T-helper 2 cell treated with Interferon-gamma antibody and Interleukin-4, amounts not matched to agents 5 μg/mL and 100 μg/mL, for 36 hours (primary cell): ENCODE results near the gene TRMT11.
"Not testable (repeated sequence)": the region's sequence is repeated elsewhere in the genome, so short reads cannot be mapped to it uniquely, and the experiment has no call there.

ENCODE experiments used
- DNase-seq: peaks from one replicate; pipeline ENCODE4 v3.0.0; 2021; ENCODE audit warnings: low spot score
- H3K27ac Mint-ChIP-seq: one replicate; pipeline ENCODE4 v1.8.0; 2021; ENCODE audit warnings: mild to moderate bottlenecking, mixed read lengths
- H3K27me3 Mint-ChIP-seq: one replicate; pipeline ENCODE4 v1.8.0; 2021; ENCODE audit warnings: low read depth, mixed read lengths
- H3K36me3 Mint-ChIP-seq: one replicate; pipeline ENCODE4 v1.8.0; 2021; ENCODE audit warnings: low read depth, mixed read lengths
- H3K4me1 Mint-ChIP-seq: one replicate; pipeline ENCODE4 v1.8.0; 2021; ENCODE audit warnings: low read depth, mixed read lengths
- H3K4me3 Mint-ChIP-seq: one replicate; pipeline ENCODE4 v1.8.0; 2022; ENCODE audit warnings: mild to moderate bottlenecking, moderate library complexity, mixed read lengths
- H3K9me3 Mint-ChIP-seq: one replicate; pipeline ENCODE4 v1.8.0; 2021; ENCODE audit warnings: mixed read lengths

The TRMT11 gene

DNA sequence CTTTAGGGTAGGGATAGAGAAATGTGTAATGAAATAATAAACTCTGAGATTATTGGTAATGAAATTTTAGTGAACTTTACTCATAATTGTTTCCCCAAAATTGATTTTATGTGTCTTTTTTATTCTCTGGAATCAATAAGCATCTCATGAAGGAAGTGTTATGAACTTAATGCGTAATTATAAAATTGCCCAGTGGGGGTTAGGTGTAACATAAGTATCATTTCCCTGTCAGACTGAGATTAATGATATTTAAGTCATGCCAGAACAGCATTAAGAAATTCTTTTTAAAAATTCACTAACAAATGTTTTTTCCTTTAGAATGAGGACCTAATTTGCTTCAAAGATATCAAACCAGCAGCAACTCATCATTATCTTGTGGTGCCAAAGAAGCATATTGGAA lies 19.8 kb upstream of the TRMT11 start:
- no peak for DNase-seq
- Mint-ChIP-seq H3K36me3 (peaks cover 22% of the 10 kb centered on the region), H3K4me1 (peaks cover 3% of the 10 kb centered on the region), H3K27me3 (no peaks in the 10 kb centered on the region), H3K9me3 (no peaks in the 10 kb centered on the region), H3K27ac (no peak overlapping the region), H3K4me3 (no peak overlapping the region)

DNA sequence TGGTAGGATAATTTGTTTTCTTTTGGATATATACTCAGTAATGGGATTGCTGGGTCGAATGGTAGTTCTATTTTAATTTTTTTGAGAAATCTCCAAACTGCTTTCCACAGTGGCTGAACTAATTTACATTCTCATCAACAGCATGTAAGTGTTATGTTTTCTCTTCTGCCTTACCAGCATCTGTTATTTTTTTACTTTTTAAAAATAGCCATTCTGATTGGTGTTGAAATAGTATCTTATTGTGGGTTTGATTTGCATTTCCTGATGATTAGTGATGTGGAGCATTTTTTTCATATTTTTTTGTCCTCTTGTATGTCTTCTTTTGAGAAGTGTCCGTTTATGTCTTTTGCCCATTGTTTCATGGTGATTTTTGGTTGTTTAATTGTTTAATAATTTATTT lies 17.8 kb upstream of the TRMT11 start:
- H3K4me3 Mint-ChIP-seq: no peak overlapping the region
- no peaks in the 10 kb centered on the region for H3K9me3 Mint-ChIP-seq
- H3K27me3 Mint-ChIP-seq: no peaks in the 10 kb centered on the region
- peaks cover 3% of the 10 kb centered on the region for H3K4me1 Mint-ChIP-seq
- no peak for DNase-seq
- H3K27ac Mint-ChIP-seq: no peak overlapping the region
- peaks cover 24% of the 10 kb centered on the region for H3K36me3 Mint-ChIP-seq

DNA sequence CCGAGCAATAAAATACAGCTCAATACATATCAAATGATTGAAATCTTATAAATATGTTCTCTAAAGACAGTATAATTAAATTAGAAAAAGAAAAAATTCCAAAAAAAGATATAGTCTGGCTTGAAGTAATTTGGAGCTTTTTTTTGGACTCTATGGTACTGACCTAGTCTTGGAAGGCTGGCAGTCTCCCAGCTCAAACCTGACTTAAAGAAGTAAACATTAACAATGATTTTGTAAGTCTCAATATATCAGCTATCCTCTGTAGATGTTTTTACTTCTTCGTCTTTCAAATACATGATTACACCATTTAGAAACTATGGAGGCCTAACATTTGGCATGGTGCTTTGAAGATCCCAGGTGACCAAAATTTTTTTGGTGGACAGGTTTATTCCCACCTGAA lies 15.6 kb upstream of the TRMT11 start:
- DNase-seq: no peak
- peaks cover 27% of the 10 kb centered on the region for H3K36me3 Mint-ChIP-seq
- no peak overlapping the region for H3K27ac Mint-ChIP-seq

DNA sequence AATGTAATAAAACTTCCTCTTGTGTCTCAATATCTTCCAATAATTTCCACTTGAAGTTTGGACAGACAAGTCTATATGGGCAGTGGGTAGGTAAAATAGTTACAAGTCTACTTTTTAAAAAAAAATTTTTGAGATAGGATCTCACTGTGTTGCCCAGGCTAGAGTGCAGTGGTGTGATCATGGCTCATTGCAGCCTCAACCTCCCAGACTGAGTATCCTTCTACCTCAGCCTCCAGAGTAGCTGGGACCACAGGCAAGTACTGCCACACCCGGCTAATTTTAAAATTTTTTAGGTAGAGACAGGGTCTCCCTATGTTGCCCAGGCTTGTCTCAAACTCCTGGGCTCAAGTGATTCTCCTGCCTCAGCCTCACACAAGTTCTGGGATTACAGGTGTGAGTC lies 13.9 kb upstream of the TRMT11 start:
- not testable (repeated sequence) for H3K4me3 Mint-ChIP-seq, DNase-seq, H3K27ac Mint-ChIP-seq, H3K27me3 Mint-ChIP-seq, H3K9me3 Mint-ChIP-seq, H3K4me1 Mint-ChIP-seq
- H3K36me3 Mint-ChIP-seq: peaks cover 26% of the 10 kb centered on the region

More for the DNA sequence above, 15.6 kb upstream of the TRMT11 start:
- Mint-ChIP-seq H3K9me3 (no peaks in the 10 kb centered on the region), H3K27me3 (no peaks in the 10 kb centered on the region), H3K4me3 (no peak overlapping the region), H3K4me1 (peaks cover 8% of the 10 kb centered on the region)

DNA sequence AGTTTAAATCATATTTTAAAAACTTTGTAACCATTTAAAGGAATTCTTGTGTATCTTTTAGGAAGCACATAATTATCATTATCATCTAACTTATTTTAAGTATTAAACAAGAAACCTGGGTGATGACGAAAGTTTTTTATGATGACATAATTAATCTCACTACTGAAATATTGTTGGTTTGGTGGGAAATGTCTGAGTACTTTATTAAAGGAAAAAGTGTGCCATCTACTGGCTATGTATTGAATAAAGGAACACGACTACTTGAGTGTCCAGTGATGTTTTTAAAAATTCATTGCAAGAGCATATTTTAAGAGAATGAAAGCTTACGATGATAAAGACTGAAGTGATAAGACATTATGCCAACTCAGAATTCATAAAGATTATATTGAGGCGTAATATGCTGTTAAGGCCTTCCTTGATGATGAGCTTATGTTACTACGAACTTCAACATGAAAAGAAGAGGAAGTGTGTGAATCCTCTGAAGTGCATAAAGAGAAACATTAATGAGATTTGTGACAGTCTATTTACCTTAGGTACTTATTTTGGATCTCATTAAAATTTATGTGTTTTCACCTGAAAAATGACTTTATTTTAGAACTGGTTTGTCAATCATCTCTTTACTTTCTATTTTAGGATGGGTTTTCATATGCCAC lies 12.0 kb upstream of the TRMT11 start:
- Mint-ChIP-seq H3K27me3 (no peaks in the 10 kb centered on the region), H3K27ac (no peak overlapping the region), H3K36me3 (peaks cover 19% of the 10 kb centered on the region), H3K9me3 (no peaks in the 10 kb centered on the region), H3K4me1 (peaks cover 8% of the 10 kb centered on the region), H3K4me3 (no peak overlapping the region)
- no peak for DNase-seq

DNA sequence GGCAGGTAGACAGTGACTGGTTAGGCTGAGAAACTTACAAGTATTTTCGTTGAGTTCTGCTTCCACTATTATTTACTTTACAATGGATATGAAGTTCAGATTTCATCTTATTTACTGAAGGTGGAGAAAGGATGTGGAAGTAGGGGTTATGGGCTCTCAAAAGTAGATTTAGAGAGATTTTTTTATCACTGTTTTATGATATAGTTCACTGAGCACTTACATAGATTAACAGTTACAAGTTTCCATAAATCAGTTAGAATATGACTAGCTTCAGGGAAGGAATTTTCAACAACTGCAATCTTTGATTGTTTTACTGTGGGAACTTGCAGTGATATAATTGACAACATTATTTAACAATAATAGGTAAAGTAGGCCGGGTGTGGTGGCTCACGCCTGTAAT lies 7.2 kb upstream of the TRMT11 start:
- H3K36me3 Mint-ChIP-seq: peaks cover 11% of the 10 kb centered on the region
- no peak for DNase-seq
- H3K27ac Mint-ChIP-seq: no peak overlapping the region
- H3K27me3 Mint-ChIP-seq: no peaks in the 10 kb centered on the region
- H3K4me3 Mint-ChIP-seq: no peak overlapping the region
- H3K4me1 Mint-ChIP-seq: peaks cover 5% of the 10 kb centered on the region
- no peaks in the 10 kb centered on the region for H3K9me3 Mint-ChIP-seq

DNA sequence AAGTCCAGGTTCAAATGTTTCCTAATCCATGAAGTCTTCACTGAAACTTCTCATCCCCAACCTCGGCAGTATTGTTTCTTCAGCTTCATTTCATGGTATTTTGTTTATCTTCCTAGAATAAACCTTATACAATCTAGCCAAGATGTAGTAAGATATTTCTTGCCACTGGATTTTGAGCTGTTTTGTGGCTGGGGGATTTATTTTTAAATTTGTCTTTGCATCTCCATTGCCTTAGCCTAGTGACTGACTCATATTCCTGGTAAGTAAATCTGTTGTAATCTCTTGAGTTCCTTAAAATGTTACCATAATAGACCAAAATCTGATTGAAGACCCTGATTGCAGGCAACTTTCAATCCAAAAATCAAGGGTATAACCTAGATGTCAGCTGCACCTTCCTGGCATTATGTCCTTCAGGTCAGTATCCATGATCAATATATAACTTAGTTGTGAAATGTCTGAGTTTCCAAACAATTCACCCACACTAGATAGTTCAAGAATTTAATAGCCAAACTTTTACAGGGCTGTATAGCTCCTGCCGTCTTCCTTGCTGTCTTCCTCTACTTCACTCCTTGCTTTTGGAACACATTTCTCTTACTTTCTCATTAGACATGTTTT lies 4.7 kb upstream of the TRMT11 start:
- Mint-ChIP-seq H3K27me3 (no peaks in the 10 kb centered on the region), H3K4me1 (peaks cover 3% of the 10 kb centered on the region), H3K9me3 (no peaks in the 10 kb centered on the region), H3K27ac (no peak overlapping the region), H3K4me3 (no peak overlapping the region), H3K36me3 (peaks cover 8% of the 10 kb centered on the region)
- DNase-seq: no peak

DNA sequence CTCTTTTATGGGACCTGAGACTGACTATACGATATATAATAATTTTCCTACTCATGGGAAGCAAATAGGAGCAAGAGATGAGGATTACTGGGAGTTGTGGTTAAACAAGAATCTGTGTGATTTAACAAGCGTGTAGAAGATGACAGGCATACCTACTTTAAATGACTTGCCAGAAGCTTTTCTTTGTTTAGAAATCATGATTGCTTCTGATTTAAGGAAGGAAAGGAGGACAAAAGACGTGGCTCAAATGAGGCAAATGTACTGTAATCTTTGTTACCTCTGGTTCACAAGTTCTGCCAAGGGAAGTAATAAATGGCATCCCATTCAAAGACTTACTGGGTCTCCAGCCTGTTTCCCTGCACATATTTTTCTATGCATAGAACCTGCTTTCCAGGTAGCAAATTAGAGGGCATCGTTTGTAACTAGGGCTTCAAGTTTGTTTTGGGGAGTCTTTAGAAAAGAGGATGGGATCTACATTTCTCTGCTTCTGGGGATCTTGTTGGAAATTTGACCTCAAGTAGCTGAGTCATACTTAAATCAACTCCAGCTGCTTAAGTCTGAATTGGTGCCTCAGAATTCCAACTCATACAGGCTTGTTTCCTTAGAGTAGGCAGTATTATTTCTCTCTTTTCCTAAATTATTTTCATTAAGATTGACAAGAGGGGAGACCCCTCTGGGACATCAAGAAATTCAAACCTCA lies 2.9 kb upstream of the TRMT11 start:
- Mint-ChIP-seq H3K27me3 (no peaks in the 10 kb centered on the region), H3K4me1 (peaks cover 3% of the 10 kb centered on the region), H3K4me3 (no peak overlapping the region), H3K27ac (no peak overlapping the region), H3K9me3 (no peaks in the 10 kb centered on the region), H3K36me3 (peaks cover 5% of the 10 kb centered on the region)
- DNase-seq: no peak

DNA sequence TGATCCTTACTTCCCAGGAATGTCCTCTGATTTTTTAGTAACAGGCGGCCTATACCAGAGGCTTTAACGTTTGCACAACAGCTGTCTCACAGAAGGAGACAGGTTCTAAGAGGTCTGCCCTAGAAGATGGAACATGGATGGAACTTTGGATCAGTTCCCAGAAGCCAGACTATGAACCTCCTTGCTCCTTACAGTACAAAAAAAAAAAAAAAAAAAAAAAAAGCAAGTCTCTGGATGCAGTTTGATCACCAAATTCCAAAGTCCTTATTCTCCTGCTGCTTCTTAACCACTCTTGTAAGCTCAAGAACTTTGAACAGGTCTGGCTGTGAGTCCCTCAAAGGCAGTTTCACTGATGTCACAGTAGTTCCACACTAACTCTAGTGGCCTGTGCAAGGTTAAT lies 2.0 kb upstream of the TRMT11 start:
- H3K4me1 Mint-ChIP-seq: peaks cover 4% of the 10 kb centered on the region
- H3K36me3 Mint-ChIP-seq: no peaks in the 10 kb centered on the region
- no peaks in the 10 kb centered on the region for H3K9me3 Mint-ChIP-seq
- no peaks in the 10 kb centered on the region for H3K27me3 Mint-ChIP-seq
- DNase-seq: no peak
- no peak overlapping the region for H3K27ac Mint-ChIP-seq
- H3K4me3 Mint-ChIP-seq: no peak overlapping the region

DNA sequence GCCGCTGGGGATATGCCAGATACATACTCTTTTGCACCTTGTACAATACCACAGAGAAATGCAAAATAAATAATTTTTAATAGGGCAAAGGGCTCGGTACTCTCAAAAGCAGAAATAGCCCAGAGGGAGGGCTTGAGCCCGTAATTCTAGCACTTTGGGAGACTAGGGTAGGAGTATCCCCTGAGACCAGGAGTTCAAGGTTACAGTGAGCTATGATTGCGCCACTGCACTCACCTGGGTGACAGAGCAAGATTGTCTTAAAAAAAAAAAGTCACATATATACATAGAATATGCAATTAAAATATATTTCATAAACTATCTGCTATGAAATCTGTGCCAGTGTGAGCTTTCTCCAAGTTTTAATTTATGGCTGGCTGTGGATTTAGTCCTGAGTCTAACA lies 818 bp upstream of the TRMT11 start:
- DNase-seq: no peak
- H3K4me1 Mint-ChIP-seq: peaks cover 11% of the 10 kb centered on the region
- no peaks in the 10 kb centered on the region for H3K36me3 Mint-ChIP-seq
- H3K9me3 Mint-ChIP-seq: no peaks in the 10 kb centered on the region
- H3K4me3 Mint-ChIP-seq: peak overlapping the region; percentile 19
- no peaks in the 10 kb centered on the region for H3K27me3 Mint-ChIP-seq
- H3K27ac Mint-ChIP-seq: no peak overlapping the region

DNA sequence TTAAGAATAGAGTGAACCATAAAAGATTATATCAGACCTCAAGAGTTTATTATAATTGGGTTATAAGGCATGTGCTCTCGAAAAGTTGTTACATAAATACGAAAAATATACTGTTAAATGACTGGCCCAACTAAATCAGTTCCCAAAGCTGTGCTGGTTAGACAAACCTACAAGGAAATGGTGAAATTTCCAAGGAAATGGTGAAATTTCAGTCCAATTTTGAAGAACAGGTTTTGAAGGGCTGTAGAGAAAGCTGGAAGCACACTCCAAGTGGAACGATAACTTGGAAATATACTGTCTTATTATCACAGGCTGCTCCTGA lies 400 bp upstream of the TRMT11 start:
- H3K9me3 Mint-ChIP-seq: no peaks in the 10 kb centered on the region
- H3K27me3 Mint-ChIP-seq: no peaks in the 10 kb centered on the region
- H3K4me3 Mint-ChIP-seq: no peak overlapping the region
- no peak for DNase-seq
- peaks cover 11% of the 10 kb centered on the region for H3K4me1 Mint-ChIP-seq
- H3K36me3 Mint-ChIP-seq: no peaks in the 10 kb centered on the region
- no peak overlapping the region for H3K27ac Mint-ChIP-seq

DNA sequence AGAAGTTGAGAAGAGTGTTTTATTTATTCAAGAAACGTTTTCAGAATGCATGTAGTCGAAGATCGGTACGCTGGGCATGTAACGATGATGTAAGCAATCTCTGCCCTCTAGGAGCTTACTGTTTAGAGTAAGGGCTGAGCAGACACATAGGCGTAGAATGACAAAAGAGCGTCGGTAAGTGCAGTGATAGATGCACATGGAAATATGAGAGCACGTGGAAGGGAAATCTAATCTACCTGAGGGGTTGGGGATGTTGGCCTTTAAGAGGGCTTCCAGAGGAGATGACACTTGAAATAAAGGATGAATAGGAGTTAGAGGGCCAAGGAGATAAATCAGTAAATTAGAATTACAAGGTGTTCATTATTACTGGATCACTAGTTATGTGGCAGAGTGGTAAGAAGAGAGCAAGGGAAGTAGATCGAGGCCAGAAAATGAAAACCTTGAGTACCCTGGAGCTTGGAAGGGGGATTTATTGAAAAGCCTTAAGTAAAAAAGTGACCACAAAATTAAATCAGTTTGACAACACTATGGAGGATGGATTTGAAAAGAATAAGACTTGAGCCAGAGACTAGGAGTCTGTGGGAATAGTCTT lies 782 bp downstream of the TRMT11 start:
- Mint-ChIP-seq H3K9me3 (no peaks in the 10 kb centered on the region), H3K27me3 (no peaks in the 10 kb centered on the region), H3K4me3 (no peak overlapping the region), H3K4me1 (peaks cover 11% of the 10 kb centered on the region), H3K27ac (no peak overlapping the region), H3K36me3 (no peaks in the 10 kb centered on the region)
- no peak for DNase-seq

DNA sequence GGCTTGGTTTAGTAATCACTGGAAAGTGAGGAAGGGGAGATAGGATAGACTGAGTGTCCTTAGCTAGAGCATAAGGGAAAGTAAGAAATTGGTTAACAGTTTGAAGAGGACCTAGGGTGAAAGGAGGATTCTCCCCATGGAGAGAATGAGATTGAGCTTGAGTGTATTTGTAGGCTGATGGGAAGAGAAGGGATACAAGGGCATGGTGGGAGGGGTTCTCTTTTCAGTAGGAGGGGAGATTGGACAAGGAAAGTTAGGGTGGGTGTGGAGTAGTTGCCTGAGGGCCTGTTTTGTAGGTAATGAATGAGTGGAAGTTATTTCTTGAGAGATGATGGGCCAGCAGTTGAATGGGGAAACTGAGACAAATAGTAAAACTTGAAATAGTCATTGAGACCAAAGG lies 1.9 kb downstream of the TRMT11 start:
- Mint-ChIP-seq H3K36me3 (no peaks in the 10 kb centered on the region), H3K27me3 (no peaks in the 10 kb centered on the region), H3K4me1 (peaks cover 11% of the 10 kb centered on the region), H3K27ac (no peak overlapping the region), H3K4me3 (no peak overlapping the region), H3K9me3 (no peaks in the 10 kb centered on the region)
- DNase-seq: no peak

DNA sequence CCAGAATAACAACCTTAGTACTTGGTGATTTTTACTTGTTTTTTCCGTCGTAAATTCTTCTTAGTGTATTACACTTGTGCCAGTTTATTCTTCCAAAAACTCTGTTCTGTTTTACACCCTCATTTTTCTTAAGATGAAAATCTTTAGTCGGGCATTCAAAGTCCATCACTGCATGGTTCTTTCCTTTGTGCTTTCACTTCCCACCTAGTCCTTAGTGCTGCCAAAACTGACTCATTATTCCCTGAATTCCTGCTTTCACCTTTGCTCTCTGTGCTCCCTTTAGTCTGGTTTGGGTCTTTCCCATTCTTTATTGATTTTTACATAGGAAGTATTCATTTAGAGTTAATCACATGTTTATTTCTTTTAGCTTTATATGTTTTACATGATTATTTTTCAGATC lies 3.3 kb downstream of the TRMT11 start:
- Mint-ChIP-seq H3K4me3 (no peak overlapping the region), H3K36me3 (no peaks in the 10 kb centered on the region), H3K9me3 (no peaks in the 10 kb centered on the region), H3K4me1 (peaks cover 11% of the 10 kb centered on the region), H3K27me3 (no peaks in the 10 kb centered on the region), H3K27ac (no peak overlapping the region)
- no peak for DNase-seq
